Vagina (tissue), 2 donors: ENCODE measurements around the gene NDUFS7. TPM values are rescaled to one million over a fixed set of nuclear protein-coding genes. Genes with fewer than 3 reads are reported as not detected.
"Not testable (repeated sequence)": the region's sequence is repeated elsewhere in the genome, so short reads cannot be mapped to it uniquely, and the experiment has no call there.

Experiments used
- DNase-seq, 2 donors: peaks; one replicate each; pipeline ENCODE4 v3.0.0-alpha.2; 2017; ENCODE audit errors: extremely low spot score in 2 of 2
- H3K27ac ChIP-seq: fragments of 200-600 bp; sonication (generic); one replicate; pipeline ENCODE4 v1.5.1; 2019
- H3K27me3 ChIP-seq: fragments of 200-600 bp; sonication (generic); one replicate; pipeline ENCODE4 v1.5.1; 2019
- H3K36me3 ChIP-seq, 2 donors: fragments of 200-600 bp; sonication (generic); one replicate each; pipeline ENCODE4 v1.5.1; 2017 to 2019
- H3K4me1 ChIP-seq: fragments of 200-600 bp; sonication (generic); one replicate; pipeline ENCODE4 v1.5.1; 2019
- H3K4me3 ChIP-seq, 2 donors: fragments of 200-600 bp; sonication (generic); 1 replicate in 1 of 2; 2 replicates in 1 of 2; pipeline ENCODE4 v1.5.1; 2016 to 2019
- H3K9me3 ChIP-seq: fragments of 200-600 bp; sonication (generic); one replicate; pipeline ENCODE4 v1.5.1; 2019
- CTCF ChIP-seq, 3 experiments: fragments of 450-650 bp in 2 of 3; fragments of 200-600 bp in 1 of 3; sonication (generic) in 1 of 3; IDR thresholded peaks; one replicate each; pipeline ENCODE4 v1.5.1; 2017 to 2019; ENCODE audit warnings: antibody characterized with exemption in 3 of 3, mild to moderate bottlenecking in 2 of 3, moderate library complexity in 2 of 3
- POLR2A ChIP-seq, 2 donors: fragments of 450-650 bp; IDR thresholded peaks; one replicate each; pipeline ENCODE4 v1.6.1; 2017; ENCODE audit warnings: antibody characterized with exemption in 2 of 2, mild to moderate bottlenecking in 2 of 2, moderate library complexity in 2 of 2
- POLR2AphosphoS5 ChIP-seq, 2 donors: sonication (generic); formaldehyde crosslinking; IDR thresholded peaks; one replicate each; pipeline ENCODE4 v1.9.0; 2017; ENCODE audit warnings: antibody characterized with exemption in 2 of 2, mild to moderate bottlenecking in 2 of 2, low read depth in 1 of 2; ENCODE audit not compliant: insufficient read depth in 1 of 2
- intact Hi-C: fragments of 100-400 bp; cut with DNase I; formaldehyde crosslinking; loops from one replicate; pipeline ENCODE4 v1.15.1; 2023
- total RNA-seq: library from RNA; depleted of rRNA; stranded (reverse); fragments of >200 nt; gene quantifications from one replicate; pipeline ENCODE4 v1.2.3, GENCODE V29; 2016

NDUFS7 gene
- total RNA-seq, 1 donor from 2014 or later, result 141 TPM

- H3K9me3 ChIP-seq, result no peaks in the 10 kb centered on the region
- peaks cover 46% of the 10 kb centered on the region for H3K4me1 ChIP-seq
- intact Hi-C loops, result no loop called here
- no peaks in the 10 kb centered on the region for H3K27me3 ChIP-seq
- TF ChIP-seq POLR2AphosphoS5 (IDR thresholded peaks at IDR 0.05; ENCODE audit: insufficient read depth in 1 of 2, low read depth in 1 of 2), result no peak
- TF ChIP-seq POLR2A (IDR thresholded peaks at IDR 0.05), result no peak
- TF ChIP-seq CTCF (IDR thresholded peaks at IDR 0.05), result no peak
- DNase-seq, result no peak
- peaks cover 0 to 50% of the 10 kb centered on the region in 2 donors for H3K36me3 ChIP-seq
- H3K4me3 ChIP-seq, result no peak overlapping the region
- H3K27ac ChIP-seq, result no peak overlapping the region
Observed at GRCh38 chr19:1418951-1419738, 35.4 kb downstream of the NDUFS7 start.

GRCh38 chr19:1420085-1420484 lies 36.4 kb downstream of the NDUFS7 start:
- H3K9me3 ChIP-seq, intact Hi-C loops, H3K4me3 ChIP-seq, H3K27me3 ChIP-seq, DNase-seq, H3K27ac ChIP-seq: not testable (repeated sequence)
- Histone ChIP-seq H3K36me3 (peaks cover 0 to 50% of the 10 kb centered on the region in 2 donors), H3K4me1 (peaks cover 44% of the 10 kb centered on the region)

GRCh38 chr19:1420590-1420989 lies 36.9 kb downstream of the NDUFS7 start:
- Histone ChIP-seq H3K4me1 (peaks cover 44% of the 10 kb centered on the region), H3K27me3 (no peaks in the 10 kb centered on the region), H3K36me3 (peaks cover 0 to 55% of the 10 kb centered on the region in 2 donors), H3K4me3 (no peak overlapping the region), H3K9me3 (no peaks in the 10 kb centered on the region), H3K27ac (no peak overlapping the region)
- TF ChIP-seq CTCF (IDR thresholded peaks at IDR 0.05), result no peak
- no peak for TF ChIP-seq POLR2AphosphoS5 (IDR thresholded peaks at IDR 0.05; ENCODE audit: insufficient read depth in 1 of 2, low read depth in 1 of 2)
- no peak for TF ChIP-seq POLR2A (IDR thresholded peaks at IDR 0.05)
- intact Hi-C loops, result no loop called here
- DNase-seq, result no peak

GRCh38 chr19:1421218-1421957 lies 37.7 kb downstream of the NDUFS7 start:
- Histone ChIP-seq H3K36me3 (peaks cover 0 to 63% of the 10 kb centered on the region in 2 donors), H3K4me3 (no peak overlapping the region), H3K27ac (no peak overlapping the region), H3K9me3 (no peaks in the 10 kb centered on the region), H3K4me1 (peaks cover 38% of the 10 kb centered on the region), H3K27me3 (no peaks in the 10 kb centered on the region)
- no peak for DNase-seq
- intact Hi-C loops, result no loop called here
- no peak for TF ChIP-seq POLR2AphosphoS5 (IDR thresholded peaks at IDR 0.05; ENCODE audit: insufficient read depth in 1 of 2, low read depth in 1 of 2)
- TF ChIP-seq CTCF (IDR thresholded peaks at IDR 0.05), result no peak
- TF ChIP-seq POLR2A (IDR thresholded peaks at IDR 0.05), result no peak

- Histone ChIP-seq H3K9me3 (no peaks in the 10 kb centered on the region), H3K4me3 (no peak overlapping the region), H3K36me3 (peaks cover 0 to 64% of the 10 kb centered on the region in 2 donors), H3K27ac (no peak overlapping the region), H3K4me1 (peaks cover 32% of the 10 kb centered on the region), H3K27me3 (no peaks in the 10 kb centered on the region)
- DNase-seq, result no peak
- intact Hi-C loops, result no loop called here
- no peak for TF ChIP-seq CTCF (IDR thresholded peaks at IDR 0.05)
- no peak for TF ChIP-seq POLR2A (IDR thresholded peaks at IDR 0.05)
- no peak for TF ChIP-seq POLR2AphosphoS5 (IDR thresholded peaks at IDR 0.05; ENCODE audit: insufficient read depth in 1 of 2, low read depth in 1 of 2)
Observed at GRCh38 chr19:1421958-1422305, 38.2 kb downstream of the NDUFS7 start.
